Hematopoietic multipotent progenitor cell treated with erythropoietin and hydrocortisone succinate and interleukin-3 and kit ligand, for 17 days (in vitro differentiated cells): ENCODE data around the gene HSPD1.
"Not testable (repeated sequence)": the region's sequence is repeated elsewhere in the genome, so short reads cannot be mapped to it uniquely, and the experiment has no call there.

Source experiments
- DNase-seq: peaks from one replicate; pipeline ENCODE4 v3.0.0-alpha.2; 2015; ENCODE audit warnings: low spot score

Gene HSPD1

GRCh38 chr2:197496695-197497094 is 2.9 kb downstream of the HSPD1 start:
- peak; percentile 32 for DNase-seq

- no peak for DNase-seq
These were observed 4.1 kb downstream of the HSPD1 start for GRCh38 chr2:197495433-197496134.

- no peak for DNase-seq
These were observed 12.3 kb downstream of the HSPD1 start for GRCh38 chr2:197487385-197487784.

GRCh38 chr2:197486175-197486574 is 13.5 kb downstream of the HSPD1 start:
- no peak for DNase-seq

GRCh38 chr2:197484248-197484647 is 15.4 kb downstream of the HSPD1 start:
- DNase-seq: not testable (repeated sequence)

GRCh38 chr2:197480165-197481036 is 19.2 kb downstream of the HSPD1 start:
- DNase-seq: no peak

- DNase-seq: peak; percentile 61
These were observed 21.8 kb downstream of the HSPD1 start for GRCh38 chr2:197477797-197478196.

GRCh38 chr2:197472166-197472565 is 27.5 kb downstream of the HSPD1 start:
- DNase-seq: no peak

GRCh38 chr2:197464175-197464574 is 35.5 kb downstream of the HSPD1 start:
- DNase-seq: no peak

- DNase-seq: peak; percentile 69
These were observed 38.6 kb downstream of the HSPD1 start for GRCh38 chr2:197461057-197461456.

- peak; percentile 54 for DNase-seq
These were observed 39.0 kb downstream of the HSPD1 start for GRCh38 chr2:197460649-197461048.

GRCh38 chr2:197455428-197455827 is 44.2 kb downstream of the HSPD1 start:
- no peak for DNase-seq

GRCh38 chr2:197454923-197455322 is 44.7 kb downstream of the HSPD1 start:
- DNase-seq: peak; percentile 43

GRCh38 chr2:197453914-197454398 is 45.7 kb downstream of the HSPD1 start:
- DNase-seq: no peak

GRCh38 chr2:197453123-197453913 is 46.3 kb downstream of the HSPD1 start, which contains the start of gene COQ10B:
Gene COQ10B (plus strand): TSS chr2:197453552. CDS start chr2:197453561, 9 bp downstream.
- peak; percentile 99 for DNase-seq

- no peak for DNase-seq
These were observed 46.9 kb downstream of the HSPD1 start for GRCh38 chr2:197452754-197453122.

- not testable (repeated sequence) for DNase-seq
These were observed 48.7 kb downstream of the HSPD1 start for GRCh38 chr2:197450935-197451358.

- no peak for DNase-seq
These were observed 49.2 kb downstream of the HSPD1 start for GRCh38 chr2:197450465-197450864.

GRCh38 chr2:197446844-197447243 is 52.8 kb downstream of the HSPD1 start:
- DNase-seq: peak; percentile 53

GRCh38 chr2:197445746-197446145 is 53.9 kb downstream of the HSPD1 start:
- no peak for DNase-seq

- DNase-seq: no peak
These were observed 56.8 kb downstream of the HSPD1 start for GRCh38 chr2:197442857-197443256.

GRCh38 chr2:197437380-197437779 is 62.3 kb downstream of the HSPD1 start:
- DNase-seq: no peak
